Measurements from ENCODE around the gene LCK.

Gene LCK

GRCh38 chr1:32299327-32299726, 48.3 kb downstream of the LCK start:
- Histone ChIP-seq H3K9ac (ENCODE audit: insufficient read length) (no peak overlapping the region), H3K4me3 (no peak overlapping the region), H3K27ac (no peak overlapping the region), H3K9me3 (ENCODE audit: low read depth, low read length) (no peaks in the 10 kb centered on the region; the same call in 1 of the 2 replicates), H3K36me3 (ENCODE audit: insufficient read depth, low read length) (peaks cover 55% of the 10 kb centered on the region)
- no peak for DNase-seq (ENCODE audit: low read depth, low spot score)
- no peak for TF ChIP-seq FOXP2 (optimal IDR thresholded peaks at IDR 0.05; ENCODE audit: control extremely low read depth, extremely low read length, insufficient read depth)
- no peak for TF ChIP-seq POLR2AphosphoS5 (IDR thresholded peaks at IDR 0.05; ENCODE audit: borderline replicate concordance, low read depth, low read length)
- no peak for TF ChIP-seq EZH2 (IDR thresholded peaks at IDR 0.05)

GRCh38 chr1:32303358-32303757, 52.3 kb downstream of the LCK start:
- DNase-seq (ENCODE audit: low read depth, low spot score), result no peak
- H3K27ac ChIP-seq, result no peak overlapping the region
- no peak overlapping the region for H3K4me3 ChIP-seq
- no peak for TF ChIP-seq POLR2AphosphoS5 (IDR thresholded peaks at IDR 0.05; ENCODE audit: borderline replicate concordance, low read depth, low read length)
- no peak for TF ChIP-seq FOXP2 (optimal IDR thresholded peaks at IDR 0.05; ENCODE audit: control extremely low read depth, extremely low read length, insufficient read depth)
- no peak for TF ChIP-seq EZH2 (IDR thresholded peaks at IDR 0.05)
- H3K9ac ChIP-seq (ENCODE audit: insufficient read length), result no peak overlapping the region
- H3K36me3 ChIP-seq (ENCODE audit: insufficient read depth, low read length), result peaks cover 73% of the 10 kb centered on the region
- H3K9me3 ChIP-seq (ENCODE audit: low read depth, low read length), result peaks cover 13% of the 10 kb centered on the region; the same call in 1 of the 2 replicates

GRCh38 chr1:32303997-32304622, 53.0 kb downstream of the LCK start:
- no peak for DNase-seq (ENCODE audit: low read depth, low spot score)
- no peak overlapping the region for H3K4me3 ChIP-seq
- TF ChIP-seq EZH2 (IDR thresholded peaks at IDR 0.05) (no peak), FOXP2 (optimal IDR thresholded peaks at IDR 0.05; ENCODE audit: control extremely low read depth, extremely low read length, insufficient read depth) (no peak), POLR2AphosphoS5 (IDR thresholded peaks at IDR 0.05; ENCODE audit: borderline replicate concordance, low read depth, low read length) (no peak)
- peaks cover 13% of the 10 kb centered on the region; the same call in 1 of the 2 replicates for H3K9me3 ChIP-seq (ENCODE audit: low read depth, low read length)
- H3K9ac ChIP-seq (ENCODE audit: insufficient read length), result no peak overlapping the region
- no peak overlapping the region for H3K27ac ChIP-seq
- H3K36me3 ChIP-seq (ENCODE audit: insufficient read depth, low read length), result peaks cover 71% of the 10 kb centered on the region

GRCh38 chr1:32305310-32305709, 54.2 kb downstream of the LCK start:
- Histone ChIP-seq H3K27ac (no peak overlapping the region), H3K9ac (ENCODE audit: insufficient read length) (no peak overlapping the region), H3K4me3 (no peak overlapping the region), H3K9me3 (ENCODE audit: low read depth, low read length) (peaks cover 13% of the 10 kb centered on the region; the same call in 1 of the 2 replicates), H3K36me3 (ENCODE audit: insufficient read depth, low read length) (peaks cover 70% of the 10 kb centered on the region)
- DNase-seq (ENCODE audit: low read depth, low spot score), result no peak
- TF ChIP-seq EZH2 (IDR thresholded peaks at IDR 0.05), result no peak
- no peak for TF ChIP-seq FOXP2 (optimal IDR thresholded peaks at IDR 0.05; ENCODE audit: control extremely low read depth, extremely low read length, insufficient read depth)
- no peak for TF ChIP-seq POLR2AphosphoS5 (IDR thresholded peaks at IDR 0.05; ENCODE audit: borderline replicate concordance, low read depth, low read length)

GRCh38 chr1:32307324-32307723, 56.3 kb downstream of the LCK start:
- TF ChIP-seq EZH2 (IDR thresholded peaks at IDR 0.05) (no peak), FOXP2 (optimal IDR thresholded peaks at IDR 0.05; ENCODE audit: control extremely low read depth, extremely low read length, insufficient read depth) (no peak), POLR2AphosphoS5 (IDR thresholded peaks at IDR 0.05; ENCODE audit: borderline replicate concordance, low read depth, low read length) (no peak)
- Histone ChIP-seq H3K9ac (ENCODE audit: insufficient read length) (no peak overlapping the region), H3K36me3 (ENCODE audit: insufficient read depth, low read length) (peaks cover 56% of the 10 kb centered on the region), H3K4me3 (no peak overlapping the region), H3K27ac (no peak overlapping the region), H3K9me3 (ENCODE audit: low read depth, low read length) (peaks cover 13% of the 10 kb centered on the region; the same call in 1 of the 2 replicates)
- DNase-seq (ENCODE audit: low read depth, low spot score), result no peak

GRCh38 chr1:32309960-32310359, 58.9 kb downstream of the LCK start:
- no peak for TF ChIP-seq EZH2 (IDR thresholded peaks at IDR 0.05)
- TF ChIP-seq FOXP2 (optimal IDR thresholded peaks at IDR 0.05; ENCODE audit: control extremely low read depth, extremely low read length, insufficient read depth), result no peak
- TF ChIP-seq POLR2AphosphoS5 (IDR thresholded peaks at IDR 0.05; ENCODE audit: borderline replicate concordance, low read depth, low read length), result no peak
- H3K27ac ChIP-seq, result no peak overlapping the region

GRCh38 chr1:32311709-32312393, 60.8 kb downstream of the LCK start:
- peaks cover 26% of the 10 kb centered on the region for H3K36me3 ChIP-seq (ENCODE audit: insufficient read depth, low read length)
- peak overlapping the region; percentile 72 for H3K27ac ChIP-seq
- TF ChIP-seq EZH2 (IDR thresholded peaks at IDR 0.05) (no peak), FOXP2 (optimal IDR thresholded peaks at IDR 0.05; ENCODE audit: control extremely low read depth, extremely low read length, insufficient read depth) (no peak), POLR2AphosphoS5 (IDR thresholded peaks at IDR 0.05; ENCODE audit: borderline replicate concordance, low read depth, low read length) (no peak)
- H3K4me3 ChIP-seq, result peak overlapping the region; percentile 23; the same call in 1 of the 2 replicates
- no peak for DNase-seq (ENCODE audit: low read depth, low spot score)
- no peak overlapping the region for H3K9ac ChIP-seq (ENCODE audit: insufficient read length)
- no peaks in the 10 kb centered on the region for H3K9me3 ChIP-seq (ENCODE audit: low read depth, low read length)

More at GRCh38 chr1:32309960-32310359, 58.9 kb downstream of the LCK start:
- H3K9me3 ChIP-seq (ENCODE audit: low read depth, low read length), result peaks cover 8% of the 10 kb centered on the region; the same call in 1 of the 2 replicates
- no peak overlapping the region for H3K4me3 ChIP-seq
- DNase-seq (ENCODE audit: low read depth, low spot score), result no peak
- H3K9ac ChIP-seq (ENCODE audit: insufficient read length), result no peak overlapping the region
- peaks cover 38% of the 10 kb centered on the region for H3K36me3 ChIP-seq (ENCODE audit: insufficient read depth, low read length)

- Histone ChIP-seq H3K36me3 (ENCODE audit: insufficient read depth, low read length) (peaks cover 46% of the 10 kb centered on the region), H3K9ac (ENCODE audit: insufficient read length) (no peak overlapping the region), H3K4me3 (no peak overlapping the region), H3K27ac (no peak overlapping the region), H3K9me3 (ENCODE audit: low read depth, low read length) (no peaks in the 10 kb centered on the region)
- no peak for DNase-seq (ENCODE audit: low read depth, low spot score)
- TF ChIP-seq POLR2AphosphoS5 (IDR thresholded peaks at IDR 0.05; ENCODE audit: borderline replicate concordance, low read depth, low read length) (no peak), FOXP2 (optimal IDR thresholded peaks at IDR 0.05; ENCODE audit: control extremely low read depth, extremely low read length, insufficient read depth) (no peak), EZH2 (IDR thresholded peaks at IDR 0.05) (no peak)
Measured at GRCh38 chr1:32316903-32317277, 65.8 kb downstream of the LCK start.
